DND-41 (cell line): ENCODE results near the gene OVOL2.

Experiments
- CTCF ChIP-seq: IDR thresholded peaks from 2 replicates; pipeline ENCODE4 v1.5.1; 2012; ENCODE audit warnings: borderline replicate concordance, low read length, moderate library complexity, mild to moderate bottlenecking; ENCODE audit not compliant: poor library complexity, severe bottlenecking; ENCODE audit errors: extremely low read depth
- EZH2 ChIP-seq: IDR thresholded peaks from 3 replicates; pipeline ENCODE4 v1.6.1; 2012; ENCODE audit warnings: borderline replicate concordance, low read depth, mild to moderate bottlenecking, moderate library complexity, low read length, inconsistent platforms; ENCODE audit not compliant: severe bottlenecking

- TF ChIP-seq CTCF (no peak), EZH2 (no peak)
Measured at GRCh38 chr20:18077157-18077556, 19.4 kb upstream of the OVOL2 start.
